ENCODE measurements around the gene DCP1B. TPM values are rescaled to one million over a fixed set of nuclear protein-coding genes. Genes with fewer than 3 reads are reported as not detected.

DCP1B gene
- total RNA-seq, 1 donor from 2014 or later = 23.3 TPM

GRCh38 chr12:1965916-1966315, 38.3 kb downstream of the DCP1B start:
- no peak for DNase-seq (ENCODE audit: low spot score in 2 of 2)
- Histone ChIP-seq H3K27me3 (no peaks in the 10 kb centered on the region), H3K27ac (no peak overlapping the region), H3K4me3 (no peak overlapping the region), H3K9me3 (no peaks in the 10 kb centered on the region), H3K36me3 (peaks cover 17 to 32% of the 10 kb centered on the region in 2 donors), H3K4me1 (peaks cover 0 to 18% of the 10 kb centered on the region in 2 donors)
- TF ChIP-seq CTCF (IDR thresholded peaks at IDR 0.05) = no peak
- intact Hi-C loops (cut with DNase I) = loop anchor here (5.0 kb wide), 1 partner anchor 41 kb away; no protein-coding TSS in a partner anchor

- Histone ChIP-seq H3K9me3 (no peaks in the 10 kb centered on the region), H3K27me3 (no peaks in the 10 kb centered on the region), H3K27ac (no peak overlapping the region), H3K4me3 (no peak overlapping the region), H3K36me3 (peaks cover 17 to 34% of the 10 kb centered on the region in 2 donors), H3K4me1 (no peaks in the 10 kb centered on the region)
- DNase-seq (ENCODE audit: low spot score in 2 of 2) = no peak
- intact Hi-C loops (cut with DNase I) = no loop called here
- TF ChIP-seq CTCF (IDR thresholded peaks at IDR 0.05) = no peak
These were observed 41.9 kb downstream of the DCP1B start for GRCh38 chr12:1962051-1963020.

GRCh38 chr12:1956716-1957115, 47.5 kb downstream of the DCP1B start:
- intact Hi-C loops (cut with DNase I) = no loop called here

GRCh38 chr12:1949771-1950470, 54.3 kb downstream of the DCP1B start:
- H3K36me3 ChIP-seq = peaks cover 57 to 91% of the 10 kb centered on the region in 2 donors
- no peaks in the 10 kb centered on the region for H3K4me1 ChIP-seq
- no peaks in the 10 kb centered on the region for H3K27me3 ChIP-seq
- intact Hi-C loops (cut with DNase I) = loop anchor here (5.0 kb wide), 1 partner anchor 87 kb away; no protein-coding TSS in a partner anchor
- TF ChIP-seq CTCF (IDR thresholded peaks at IDR 0.05) = no peak
- DNase-seq (ENCODE audit: low spot score in 2 of 2) = no peak
- H3K4me3 ChIP-seq = no peak overlapping the region
- H3K27ac ChIP-seq = peak overlapping the region in 1 of 2 donors; percentile 43
- no peaks in the 10 kb centered on the region for H3K9me3 ChIP-seq

More at GRCh38 chr12:1956716-1957115, 47.5 kb downstream of the DCP1B start:
- no peak for DNase-seq (ENCODE audit: low spot score in 2 of 2)
- Histone ChIP-seq H3K27me3 (no peaks in the 10 kb centered on the region), H3K36me3 (peaks cover 19 to 35% of the 10 kb centered on the region in 2 donors), H3K27ac (no peak overlapping the region), H3K4me1 (no peaks in the 10 kb centered on the region), H3K9me3 (no peaks in the 10 kb centered on the region), H3K4me3 (no peak overlapping the region)
- TF ChIP-seq CTCF (IDR thresholded peaks at IDR 0.05) = no peak

- no peaks in the 10 kb centered on the region for H3K4me1 ChIP-seq
- no peak overlapping the region for H3K27ac ChIP-seq
- intact Hi-C loops (cut with DNase I) = no loop called here
- no peak for DNase-seq (ENCODE audit: low spot score in 2 of 2)
- H3K4me3 ChIP-seq = no peak overlapping the region
- peaks cover 54 to 85% of the 10 kb centered on the region in 2 donors for H3K36me3 ChIP-seq
- no peaks in the 10 kb centered on the region for H3K27me3 ChIP-seq
- TF ChIP-seq CTCF (IDR thresholded peaks at IDR 0.05) = no peak
- no peaks in the 10 kb centered on the region for H3K9me3 ChIP-seq
These were observed 55.4 kb downstream of the DCP1B start for GRCh38 chr12:1948883-1949282.

Measured in ascending aorta (tissue), 2 donors.